PFSK-1 (cell line): ENCODE results near the gene TNFAIP2.

Source experiments
- FOXP2 ChIP-seq: optimal IDR thresholded peaks from 2 replicates; pipeline ENCODE3; 2011; ENCODE audit warnings: borderline replicate concordance, control low read depth, inconsistent platforms; ENCODE audit not compliant: insufficient read depth; ENCODE audit errors: extremely low read length, extremely low read depth
- POLR2AphosphoS5 ChIP-seq: IDR thresholded peaks from 2 replicates; pipeline ENCODE4 v1.6.1; 2012; ENCODE audit warnings: low read depth, mild to moderate bottlenecking, control low read depth, low read length, moderate library complexity
- SIN3A ChIP-seq: IDR thresholded peaks from 2 replicates; pipeline ENCODE4 v1.6.1; 2012; ENCODE audit warnings: mild to moderate bottlenecking, low read length, moderate library complexity, borderline replicate concordance; ENCODE audit not compliant: insufficient read depth
- TAF1 ChIP-seq: IDR thresholded peaks from 2 replicates; pipeline ENCODE4 v1.6.1; 2012; ENCODE audit warnings: low read length, control low read depth, borderline replicate concordance; ENCODE audit not compliant: insufficient read depth
- TF ChIP-seq, protein P1 (sequence below), 2 experiments: IDR thresholded peaks; 2 replicates each; pipeline versions ENCODE4 v1.6.1 to v1.8.0; 2011 to 2012; ENCODE audit warnings: low read depth in 2 of 2, low read length in 2 of 2, control low read depth in 1 of 2, inconsistent platforms in 1 of 2, mild to moderate bottlenecking in 1 of 2, moderate library complexity in 1 of 2; ENCODE audit not compliant: insufficient read depth in 1 of 2

TNFAIP2 gene

GRCh38 chr14:103101257-103101962, 21.9 kb upstream of the TNFAIP2 start:
- TF ChIP-seq TAF1 (no peak), POLR2AphosphoS5 (no peak), FOXP2 (no peak), SIN3A (no peak)
- TF ChIP-seq, protein P1, sequence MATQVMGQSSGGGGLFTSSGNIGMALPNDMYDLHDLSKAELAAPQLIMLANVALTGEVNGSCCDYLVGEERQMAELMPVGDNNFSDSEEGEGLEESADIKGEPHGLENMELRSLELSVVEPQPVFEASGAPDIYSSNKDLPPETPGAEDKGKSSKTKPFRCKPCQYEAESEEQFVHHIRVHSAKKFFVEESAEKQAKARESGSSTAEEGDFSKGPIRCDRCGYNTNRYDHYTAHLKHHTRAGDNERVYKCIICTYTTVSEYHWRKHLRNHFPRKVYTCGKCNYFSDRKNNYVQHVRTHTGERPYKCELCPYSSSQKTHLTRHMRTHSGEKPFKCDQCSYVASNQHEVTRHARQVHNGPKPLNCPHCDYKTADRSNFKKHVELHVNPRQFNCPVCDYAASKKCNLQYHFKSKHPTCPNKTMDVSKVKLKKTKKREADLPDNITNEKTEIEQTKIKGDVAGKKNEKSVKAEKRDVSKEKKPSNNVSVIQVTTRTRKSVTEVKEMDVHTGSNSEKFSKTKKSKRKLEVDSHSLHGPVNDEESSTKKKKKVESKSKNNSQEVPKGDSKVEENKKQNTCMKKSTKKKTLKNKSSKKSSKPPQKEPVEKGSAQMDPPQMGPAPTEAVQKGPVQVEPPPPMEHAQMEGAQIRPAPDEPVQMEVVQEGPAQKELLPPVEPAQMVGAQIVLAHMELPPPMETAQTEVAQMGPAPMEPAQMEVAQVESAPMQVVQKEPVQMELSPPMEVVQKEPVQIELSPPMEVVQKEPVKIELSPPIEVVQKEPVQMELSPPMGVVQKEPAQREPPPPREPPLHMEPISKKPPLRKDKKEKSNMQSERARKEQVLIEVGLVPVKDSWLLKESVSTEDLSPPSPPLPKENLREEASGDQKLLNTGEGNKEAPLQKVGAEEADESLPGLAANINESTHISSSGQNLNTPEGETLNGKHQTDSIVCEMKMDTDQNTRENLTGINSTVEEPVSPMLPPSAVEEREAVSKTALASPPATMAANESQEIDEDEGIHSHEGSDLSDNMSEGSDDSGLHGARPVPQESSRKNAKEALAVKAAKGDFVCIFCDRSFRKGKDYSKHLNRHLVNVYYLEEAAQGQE (IDR thresholded peaks at IDR 0.05; ENCODE audit: insufficient read depth in 1 of 2, low read depth in 2 of 2, low read length in 2 of 2): no peak

DNA sequence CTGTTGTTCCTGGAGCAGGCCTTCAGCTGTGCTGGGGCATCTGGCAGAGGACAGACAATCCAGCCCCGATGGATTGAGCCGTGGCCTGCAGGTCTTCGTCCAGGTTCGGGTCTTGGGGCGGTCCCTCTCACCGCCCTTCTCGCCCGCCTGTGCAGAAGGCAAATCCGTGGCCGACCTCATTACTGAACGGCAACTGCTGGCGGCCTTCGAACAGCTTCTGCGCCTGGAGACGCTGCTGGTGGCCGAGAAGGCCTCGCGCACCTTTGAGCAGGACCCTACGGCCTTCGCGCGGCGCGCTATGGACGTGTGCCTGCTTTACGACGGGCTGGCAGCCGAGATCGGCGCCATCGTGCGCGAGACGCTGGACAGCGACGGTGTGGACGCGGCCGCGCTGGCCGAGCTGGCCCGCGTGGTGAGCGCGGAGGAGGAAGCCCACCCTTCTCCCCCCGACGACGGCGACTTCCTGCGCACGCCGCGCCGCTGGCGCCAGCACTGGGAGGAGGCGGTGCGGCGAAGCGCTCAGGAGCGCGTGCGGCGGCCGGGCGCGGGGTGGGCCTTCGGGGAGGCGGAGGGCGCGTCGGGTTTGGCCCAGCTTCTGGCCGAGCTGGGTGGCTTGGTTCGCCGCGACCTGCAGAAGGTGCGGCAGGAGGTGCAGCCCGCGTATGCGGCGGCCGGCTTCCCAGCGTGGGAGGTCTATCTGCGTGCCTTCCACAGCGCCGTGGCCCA, 21.1 kb upstream of the TNFAIP2 start:
- TF ChIP-seq FOXP2 (no peak), POLR2AphosphoS5 (no peak)

DNA sequence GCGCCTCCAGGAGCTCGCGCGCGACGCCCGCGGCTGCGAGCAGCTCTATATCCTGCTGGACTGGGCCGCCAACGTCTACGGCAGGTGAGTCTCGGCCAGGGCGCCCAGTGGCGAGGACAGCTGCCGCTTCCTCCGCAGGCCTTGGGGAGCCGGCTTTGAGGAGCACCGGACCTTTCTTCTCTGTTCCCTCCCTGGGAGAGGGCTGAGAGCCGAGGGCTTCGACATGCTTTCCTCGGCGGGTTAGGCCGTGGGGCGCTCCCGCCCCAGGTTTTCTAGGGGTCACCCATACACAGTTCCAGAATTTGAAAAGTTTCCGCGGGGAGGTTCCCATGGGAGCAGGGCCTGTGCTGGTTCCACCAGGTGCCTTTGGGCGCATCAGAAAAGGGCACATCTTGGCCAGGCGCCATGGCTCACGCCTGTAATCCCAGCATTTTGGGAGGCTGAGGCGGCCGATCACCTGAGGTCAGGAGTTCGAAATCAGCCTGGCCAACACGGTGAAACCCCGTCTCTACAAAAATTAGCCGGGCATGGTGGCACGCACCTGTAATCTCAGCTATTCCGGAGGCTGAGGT, 20.5 kb upstream of the TNFAIP2 start:
- TF ChIP-seq SIN3A (no peak), TAF1 (no peak), POLR2AphosphoS5 (no peak), FOXP2 (no peak)
- TF ChIP-seq, protein P1 (IDR thresholded peaks at IDR 0.05; ENCODE audit: insufficient read depth in 1 of 2, low read depth in 2 of 2, low read length in 2 of 2): no peak

GRCh38 chr14:103103461-103104388, 19.5 kb upstream of the TNFAIP2 start:
- TF ChIP-seq TAF1 (no peak), SIN3A (no peak), FOXP2 (no peak), POLR2AphosphoS5 (no peak)
- TF ChIP-seq, protein P1 (IDR thresholded peaks at IDR 0.05; ENCODE audit: insufficient read depth in 1 of 2, low read depth in 2 of 2, low read length in 2 of 2): no peak

GRCh38 chr14:103104389-103104653, 18.9 kb upstream of the TNFAIP2 start:
- TF ChIP-seq, protein P1 (IDR thresholded peaks at IDR 0.05; ENCODE audit: insufficient read depth in 1 of 2, low read depth in 2 of 2, low read length in 2 of 2): no peak
- no peak for TF ChIP-seq POLR2AphosphoS5
- TF ChIP-seq TAF1: no peak
- TF ChIP-seq SIN3A: no peak
- TF ChIP-seq FOXP2: no peak
